HUES64 (cell line): Measurements from ENCODE around the gene PTGS1.

Source experiments
- H3K27ac ChIP-seq: 2 replicates; pipeline ENCODE4 v1.7.0; 2013; ENCODE audit warnings: low read depth, low read length, inconsistent platforms
- H3K27me3 ChIP-seq: 2 replicates; pipeline ENCODE4 v1.6.1; 2013; ENCODE audit warnings: mild to moderate bottlenecking, low read length; ENCODE audit not compliant: insufficient read depth
- H3K36me3 ChIP-seq: 2 replicates; pipeline ENCODE4 v1.6.1; 2013; ENCODE audit warnings: mild to moderate bottlenecking, low read length; ENCODE audit not compliant: insufficient read depth
- H3K4me1 ChIP-seq: 2 replicates; pipeline ENCODE4 v1.6.1; 2013; ENCODE audit warnings: mild to moderate bottlenecking, low read length, moderate library complexity; ENCODE audit not compliant: insufficient read depth
- H3K4me3 ChIP-seq: 2 replicates; pipeline ENCODE4 v1.5.1; 2013; ENCODE audit warnings: mild to moderate bottlenecking, low read length, moderate library complexity
- H3K9ac ChIP-seq: 2 replicates; pipeline ENCODE4 v1.6.1; 2013; ENCODE audit warnings: mild to moderate bottlenecking, low read depth, low read length
- H3K9me3 ChIP-seq: 2 replicates; pipeline ENCODE4 v1.6.1; 2013; ENCODE audit warnings: low read depth, low read length; ENCODE audit not compliant: insufficient read depth
- WGBS: fragments of 150-250, 120-280 bp; methylation state at CpG from one replicate; pipeline ENCODE4 v1.1.7; 2013; ENCODE audit warnings: missing lambda C conversion rate; 5-methylcytosine and 5-hydroxymethylcytosine counted together

Gene PTGS1

DNA sequence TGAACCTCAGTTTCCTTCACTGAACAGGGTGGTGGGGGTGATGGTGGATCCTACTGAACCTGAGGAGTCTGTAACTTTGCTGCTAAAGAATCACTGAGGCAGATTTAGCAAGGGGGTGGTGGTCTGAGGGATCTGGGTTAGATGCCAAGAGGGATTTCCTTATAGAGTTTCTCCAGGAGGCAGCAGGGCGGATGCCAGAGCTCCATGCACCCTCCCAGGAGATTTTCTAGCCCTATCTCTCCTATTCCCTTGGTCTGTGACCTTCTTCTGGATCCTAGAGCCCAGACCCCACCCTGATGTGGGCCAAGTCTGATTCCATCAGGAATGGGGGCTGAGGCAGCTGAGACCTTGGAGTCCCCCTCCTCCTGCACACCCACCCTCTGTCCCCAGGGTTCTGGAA lies 6.0 kb downstream of the PTGS1 start:
- no peak overlapping the region for H3K27ac ChIP-seq
- peaks cover 38% of the 10 kb centered on the region for H3K27me3 ChIP-seq
- WGBS = 94% methylated on average over 1 of the region's 1 CpG
- no peak overlapping the region for H3K4me3 ChIP-seq
- peaks cover 26% of the 10 kb centered on the region for H3K4me1 ChIP-seq
- H3K36me3 ChIP-seq = no peaks in the 10 kb centered on the region
- H3K9me3 ChIP-seq = no peaks in the 10 kb centered on the region
- no peak overlapping the region for H3K9ac ChIP-seq

DNA sequence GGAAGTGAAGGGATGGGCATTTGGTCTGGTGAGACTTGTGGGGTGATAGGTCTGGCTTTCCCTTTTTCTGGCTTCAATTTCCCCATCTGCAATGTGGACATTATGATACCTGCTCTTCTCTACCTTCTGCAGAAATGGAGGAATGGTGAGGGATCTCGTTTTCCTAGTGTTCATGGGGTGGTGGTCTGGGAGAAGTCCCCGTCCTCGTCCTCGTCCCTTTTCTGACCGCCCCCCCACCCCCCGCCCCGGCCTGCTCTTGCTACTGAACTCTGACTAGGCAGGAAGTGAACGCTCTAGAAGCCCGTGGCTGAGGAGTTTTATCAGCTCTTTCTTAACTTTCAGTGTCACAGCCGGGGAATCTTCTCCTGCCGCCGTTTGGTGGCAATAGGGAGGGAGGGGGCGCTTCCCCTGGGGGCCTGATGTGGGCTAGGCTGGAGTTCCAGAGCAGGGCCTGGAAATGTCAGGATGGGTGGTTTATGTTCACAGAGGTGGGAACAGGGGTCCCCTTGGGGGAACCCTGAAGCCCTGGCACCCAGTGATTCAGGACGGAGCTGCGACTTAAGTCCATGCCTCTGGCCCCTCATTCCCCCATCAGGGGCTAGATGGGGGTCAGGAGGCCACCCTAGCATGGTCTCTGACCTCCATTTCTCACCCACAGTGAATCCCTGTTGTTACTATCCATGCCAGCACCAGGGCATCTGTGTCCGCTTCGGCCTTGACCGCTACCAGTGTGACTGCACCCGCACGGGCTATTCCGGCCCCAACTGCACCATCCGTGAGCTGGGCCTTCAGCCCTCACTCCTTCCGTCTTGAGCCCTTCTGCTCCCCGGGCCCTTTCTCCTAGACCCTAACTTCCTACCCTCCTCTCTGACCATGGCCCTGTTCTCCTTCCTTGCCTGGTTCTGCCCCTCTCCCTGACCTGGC lies 6.7 kb downstream of the PTGS1 start:
- H3K27me3 ChIP-seq = peaks cover 31% of the 10 kb centered on the region
- WGBS = 80% methylated on average over 21 of the region's 24 CpGs
- H3K9me3 ChIP-seq = no peaks in the 10 kb centered on the region
- no peaks in the 10 kb centered on the region for H3K36me3 ChIP-seq
- no peak overlapping the region for H3K27ac ChIP-seq
- no peak overlapping the region for H3K4me3 ChIP-seq
- peaks cover 25% of the 10 kb centered on the region for H3K4me1 ChIP-seq
- H3K9ac ChIP-seq = no peak overlapping the region

DNA sequence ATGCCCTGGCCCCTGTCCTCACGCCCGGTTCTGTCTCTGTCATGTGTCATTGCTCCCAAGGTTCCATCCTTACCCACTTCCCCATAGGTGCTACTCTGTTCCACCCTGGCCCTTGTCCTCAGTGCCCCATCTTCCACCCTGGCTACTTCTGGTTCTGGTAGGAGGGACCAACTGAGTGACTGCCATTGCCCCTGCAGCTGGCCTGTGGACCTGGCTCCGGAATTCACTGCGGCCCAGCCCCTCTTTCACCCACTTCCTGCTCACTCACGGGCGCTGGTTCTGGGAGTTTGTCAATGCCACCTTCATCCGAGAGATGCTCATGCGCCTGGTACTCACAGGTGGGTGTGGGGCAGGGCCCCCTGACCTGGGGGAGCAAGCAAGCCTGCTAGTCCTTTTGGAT lies 7.4 kb downstream of the PTGS1 start:
- WGBS = 92% methylated on average over 8 of the region's 8 CpGs
- Histone ChIP-seq H3K4me1 (peaks cover 25% of the 10 kb centered on the region), H3K9ac (no peak overlapping the region), H3K27me3 (peaks cover 23% of the 10 kb centered on the region), H3K27ac (no peak overlapping the region), H3K9me3 (no peaks in the 10 kb centered on the region), H3K4me3 (no peak overlapping the region), H3K36me3 (no peaks in the 10 kb centered on the region)

DNA sequence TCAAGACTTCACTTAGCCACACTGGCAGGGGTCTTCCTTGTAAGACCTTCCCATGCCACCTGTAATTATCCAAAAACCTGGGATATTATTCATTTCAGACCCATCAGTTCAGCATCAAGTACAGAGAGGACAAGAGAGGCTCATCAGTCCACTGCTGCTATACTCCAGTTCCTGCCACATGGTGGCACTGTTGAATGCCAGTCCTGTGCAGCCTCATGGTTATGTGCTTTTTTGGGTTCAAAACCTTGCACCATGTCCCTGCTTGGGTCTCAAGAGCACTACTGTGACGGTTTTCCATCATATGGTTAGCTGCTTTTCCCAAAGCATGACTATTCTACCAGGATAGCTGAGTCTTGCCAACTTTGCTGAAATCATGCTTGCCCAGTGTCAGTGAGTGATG lies 8.5 kb downstream of the PTGS1 start:
- Histone ChIP-seq H3K27me3 (peaks cover 12% of the 10 kb centered on the region), H3K9me3 (no peaks in the 10 kb centered on the region), H3K4me1 (peaks cover 25% of the 10 kb centered on the region), H3K36me3 (no peaks in the 10 kb centered on the region), H3K4me3 (no peak overlapping the region), H3K27ac (no peak overlapping the region), H3K9ac (no peak overlapping the region)
- WGBS = 63% methylated on average over 1 of the region's 1 CpG

DNA sequence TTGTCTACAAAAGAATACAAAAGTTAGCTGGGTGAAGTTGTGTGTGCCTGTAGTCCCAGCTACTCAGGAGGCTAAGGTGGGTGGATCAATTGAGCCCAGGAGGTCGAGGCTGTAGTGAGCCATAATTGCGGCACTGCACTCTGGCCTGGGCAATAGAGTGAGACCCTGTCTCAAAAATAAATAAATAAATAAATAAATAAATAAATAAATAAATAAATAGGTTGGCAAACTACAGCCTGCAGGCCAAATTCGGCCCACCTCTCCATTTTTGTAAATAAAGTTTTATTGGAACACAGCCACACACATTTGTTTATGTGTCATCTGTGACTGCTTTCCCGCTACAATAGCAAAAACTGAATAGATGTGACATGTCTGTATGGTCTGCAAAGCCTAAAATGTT lies 9.5 kb downstream of the PTGS1 start:
- Histone ChIP-seq H3K4me1 (peaks cover 18% of the 10 kb centered on the region), H3K27ac (no peak overlapping the region), H3K27me3 (peaks cover 3% of the 10 kb centered on the region; the same call in 1 of the 2 replicates), H3K36me3 (no peaks in the 10 kb centered on the region), H3K4me3 (no peak overlapping the region), H3K9me3 (no peaks in the 10 kb centered on the region), H3K9ac (no peak overlapping the region)
- 95% methylated on average over 2 of the region's 4 CpGs for WGBS

DNA sequence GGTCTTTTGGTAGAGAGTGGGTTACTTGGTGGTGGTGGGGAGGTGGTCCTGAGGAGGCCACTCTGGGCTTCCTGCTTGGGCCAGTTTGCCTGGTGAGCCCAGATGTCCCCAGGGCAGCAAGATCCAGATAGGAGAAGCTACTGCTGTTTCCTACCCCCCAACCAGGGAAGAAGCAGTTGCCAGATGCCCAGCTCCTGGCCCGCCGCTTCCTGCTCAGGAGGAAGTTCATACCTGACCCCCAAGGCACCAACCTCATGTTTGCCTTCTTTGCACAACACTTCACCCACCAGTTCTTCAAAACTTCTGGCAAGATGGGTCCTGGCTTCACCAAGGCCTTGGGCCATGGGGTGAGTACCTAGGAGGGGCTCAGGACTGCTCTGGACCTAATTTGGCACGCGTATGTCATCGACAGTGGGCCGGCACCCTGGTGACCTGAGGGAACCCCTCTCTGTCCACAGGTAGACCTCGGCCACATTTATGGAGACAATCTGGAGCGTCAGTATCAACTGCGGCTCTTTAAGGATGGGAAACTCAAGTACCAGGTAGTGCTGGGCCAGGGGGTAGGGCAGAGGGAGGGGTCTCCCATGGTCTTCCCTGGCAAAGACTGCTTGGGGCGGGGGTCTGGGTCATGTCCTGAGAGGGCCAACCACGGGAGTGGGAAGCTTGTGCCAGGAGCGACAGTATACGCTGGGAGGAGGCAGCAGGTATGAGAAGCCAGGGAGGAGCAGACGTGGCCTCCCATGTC lies 10.6 kb downstream of the PTGS1 start:
- H3K27ac ChIP-seq = no peak overlapping the region
- no peaks in the 10 kb centered on the region for H3K36me3 ChIP-seq

DNA sequence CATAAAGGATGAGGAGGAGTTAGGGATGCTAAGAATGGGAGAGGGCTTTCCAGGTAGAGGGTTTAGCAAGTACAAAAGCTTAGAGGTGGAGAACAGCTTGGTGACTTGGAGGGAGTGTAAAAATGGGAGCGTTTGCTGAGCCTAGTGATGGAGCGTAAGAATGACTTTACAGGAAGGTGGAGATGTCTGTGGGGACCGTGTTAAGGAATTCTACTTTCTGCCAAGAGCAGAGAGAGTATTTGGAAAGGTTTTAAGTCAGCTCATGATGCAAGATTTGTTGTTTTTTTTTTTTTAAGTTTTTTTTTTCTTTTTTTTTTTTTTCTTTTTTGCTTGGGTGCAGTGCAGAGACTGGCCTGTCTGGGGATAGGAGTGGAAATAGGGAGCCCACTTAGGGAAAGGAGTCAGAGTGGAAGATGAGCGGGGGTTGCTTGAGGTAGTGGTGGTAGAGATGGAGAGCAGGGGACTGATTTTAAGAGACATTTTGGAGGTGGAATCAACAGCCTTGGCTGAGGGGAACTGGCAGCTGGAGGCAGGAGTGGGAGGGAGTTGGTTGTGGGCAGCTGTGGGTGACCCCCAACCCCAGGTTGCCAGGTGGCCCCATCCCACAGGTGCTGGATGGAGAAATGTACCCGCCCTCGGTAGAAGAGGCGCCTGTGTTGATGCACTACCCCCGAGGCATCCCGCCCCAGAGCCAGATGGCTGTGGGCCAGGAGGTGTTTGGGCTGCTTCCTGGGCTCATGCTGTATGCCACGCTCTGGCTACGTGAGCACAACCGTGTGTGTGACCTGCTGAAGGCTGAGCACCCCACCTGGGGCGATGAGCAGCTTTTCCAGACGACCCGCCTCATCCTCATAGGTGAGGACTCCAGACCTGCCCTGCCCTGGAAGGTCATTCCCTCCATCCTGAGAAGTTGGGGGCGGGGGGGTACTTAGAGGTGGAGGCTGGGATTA lies 12.4 kb downstream of the PTGS1 start:
- Histone ChIP-seq H3K9ac (no peak overlapping the region), H3K27me3 (no peaks in the 10 kb centered on the region), H3K36me3 (no peaks in the 10 kb centered on the region), H3K9me3 (no peaks in the 10 kb centered on the region), H3K27ac (no peak overlapping the region), H3K4me3 (no peak overlapping the region), H3K4me1 (no peaks in the 10 kb centered on the region)
- WGBS = 87% methylated on average over 16 of the region's 16 CpGs

More for the DNA sequence above, 10.6 kb downstream of the PTGS1 start:
- Histone ChIP-seq H3K9me3 (no peaks in the 10 kb centered on the region), H3K4me3 (no peak overlapping the region), H3K4me1 (peaks cover 8% of the 10 kb centered on the region; the same call in 1 of the 2 replicates), H3K9ac (no peak overlapping the region), H3K27me3 (no peaks in the 10 kb centered on the region)
- 94% methylated on average over 14 of the region's 14 CpGs for WGBS

DNA sequence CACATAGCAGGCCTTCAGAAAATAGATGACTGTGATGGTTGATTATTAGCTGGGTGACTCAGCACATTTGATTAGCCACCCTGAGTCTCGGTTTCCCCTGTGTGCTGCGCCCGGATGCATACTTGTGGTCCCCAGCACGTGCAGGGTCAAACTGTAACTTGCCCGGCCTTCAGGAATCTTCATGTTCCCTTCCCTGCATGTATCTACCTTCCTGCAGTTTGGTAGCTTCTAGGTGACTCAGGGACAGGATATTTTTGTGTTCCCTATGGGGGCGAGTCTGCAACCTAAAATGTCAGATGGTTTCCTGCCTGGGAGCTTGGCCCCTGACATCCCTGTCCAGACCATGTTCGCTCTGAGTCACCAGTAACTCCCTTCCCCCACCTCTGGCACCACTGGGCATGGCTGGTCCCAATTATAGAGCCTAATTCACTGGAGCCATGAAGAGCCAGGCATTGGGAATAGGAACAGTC lies 13.2 kb downstream of the PTGS1 start:
- Histone ChIP-seq H3K4me1 (no peaks in the 10 kb centered on the region), H3K27me3 (no peaks in the 10 kb centered on the region), H3K4me3 (no peak overlapping the region), H3K27ac (no peak overlapping the region), H3K9me3 (no peaks in the 10 kb centered on the region), H3K9ac (no peak overlapping the region), H3K36me3 (no peaks in the 10 kb centered on the region)
- WGBS = 89% methylated on average over 7 of the region's 7 CpGs

DNA sequence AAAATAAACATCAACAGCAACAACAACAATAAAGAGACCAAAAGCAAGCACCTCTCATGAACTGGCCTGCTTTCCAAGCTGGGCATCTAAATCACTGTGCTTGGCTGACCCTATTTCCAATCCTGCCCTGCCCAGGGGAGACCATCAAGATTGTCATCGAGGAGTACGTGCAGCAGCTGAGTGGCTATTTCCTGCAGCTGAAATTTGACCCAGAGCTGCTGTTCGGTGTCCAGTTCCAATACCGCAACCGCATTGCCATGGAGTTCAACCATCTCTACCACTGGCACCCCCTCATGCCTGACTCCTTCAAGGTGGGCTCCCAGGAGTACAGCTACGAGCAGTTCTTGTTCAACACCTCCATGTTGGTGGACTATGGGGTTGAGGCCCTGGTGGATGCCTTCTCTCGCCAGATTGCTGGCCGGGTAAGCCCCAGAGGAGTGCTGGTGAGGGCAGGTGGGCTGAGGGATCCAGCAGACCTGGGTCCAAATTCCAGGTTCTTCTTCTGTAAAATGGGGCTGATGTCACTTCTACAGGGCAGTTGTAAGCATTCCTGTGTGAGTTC lies 15.6 kb downstream of the PTGS1 start:
- no peaks in the 10 kb centered on the region for H3K9me3 ChIP-seq
- 92% methylated on average over 8 of the region's 8 CpGs for WGBS
- H3K27ac ChIP-seq = no peak overlapping the region
- no peaks in the 10 kb centered on the region for H3K27me3 ChIP-seq
- no peak overlapping the region for H3K9ac ChIP-seq
- no peaks in the 10 kb centered on the region for H3K36me3 ChIP-seq
- H3K4me1 ChIP-seq = no peaks in the 10 kb centered on the region
- no peak overlapping the region for H3K4me3 ChIP-seq

DNA sequence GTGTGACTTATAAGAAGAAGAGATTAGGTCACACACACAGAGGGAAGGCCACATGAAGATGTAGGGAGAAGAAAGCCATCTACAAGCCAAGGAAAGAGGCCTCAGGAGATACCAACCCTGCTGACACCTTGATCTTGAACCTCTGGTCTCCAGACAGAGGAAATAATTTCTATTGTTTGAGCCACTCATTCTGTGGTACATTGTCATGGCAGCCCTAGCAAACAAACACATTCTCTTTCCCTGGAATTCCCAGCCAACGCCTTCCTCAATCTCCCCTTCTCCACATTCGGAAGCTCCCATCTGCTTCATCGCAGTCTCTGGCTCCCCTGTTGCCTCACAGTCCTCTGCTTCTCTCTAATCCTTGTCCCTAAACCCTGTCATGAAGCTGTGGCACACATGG lies 16.7 kb downstream of the PTGS1 start:
- WGBS = 89% methylated on average over 3 of the region's 3 CpGs
- no peaks in the 10 kb centered on the region for H3K4me1 ChIP-seq

More for the DNA sequence above, 16.7 kb downstream of the PTGS1 start:
- Histone ChIP-seq H3K4me3 (no peak overlapping the region), H3K27me3 (no peaks in the 10 kb centered on the region), H3K9me3 (no peaks in the 10 kb centered on the region), H3K36me3 (no peaks in the 10 kb centered on the region), H3K9ac (no peak overlapping the region), H3K27ac (no peak overlapping the region)
